ENCODE data around the gene HS6ST3. TPM values are rescaled to one million over a fixed set of nuclear protein-coding genes. Genes with fewer than 3 reads are reported as not detected.

Gene HS6ST3
- total RNA-seq, 3 donors from 2014 or later: not detected

DNA sequence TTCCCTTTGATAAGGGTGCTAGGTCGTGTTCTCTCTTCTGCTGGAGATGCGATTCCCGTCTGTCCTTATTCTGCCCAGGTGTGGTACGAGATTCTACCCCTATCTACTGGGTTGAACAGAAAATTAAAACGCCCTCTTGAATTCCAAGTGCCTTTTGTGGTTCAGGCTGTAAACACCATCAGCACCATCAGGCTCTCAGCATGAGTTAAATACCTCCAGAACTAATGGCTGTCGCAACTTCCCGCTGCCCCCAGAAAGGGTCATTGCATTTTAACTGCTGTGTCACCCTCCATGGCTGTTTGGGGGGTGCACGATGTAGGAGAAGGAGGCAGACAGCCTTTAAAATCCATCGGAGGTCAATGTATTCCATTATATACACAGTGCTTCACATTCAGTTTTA is 727.0 kb downstream of the HS6ST3 start:
- Mint-ChIP-seq H3K27me3 (ENCODE audit: low read depth) (no peaks in the 10 kb centered on the region), H3K4me3 (no peak overlapping the region), H3K36me3 (ENCODE audit: insufficient read depth) (no peaks in the 10 kb centered on the region), H3K9me3 (peaks cover 8% of the 10 kb centered on the region), H3K4me1 (ENCODE audit: low read depth) (no peaks in the 10 kb centered on the region)
- DNase-seq (no peak), ATAC-seq (no peak)

DNA sequence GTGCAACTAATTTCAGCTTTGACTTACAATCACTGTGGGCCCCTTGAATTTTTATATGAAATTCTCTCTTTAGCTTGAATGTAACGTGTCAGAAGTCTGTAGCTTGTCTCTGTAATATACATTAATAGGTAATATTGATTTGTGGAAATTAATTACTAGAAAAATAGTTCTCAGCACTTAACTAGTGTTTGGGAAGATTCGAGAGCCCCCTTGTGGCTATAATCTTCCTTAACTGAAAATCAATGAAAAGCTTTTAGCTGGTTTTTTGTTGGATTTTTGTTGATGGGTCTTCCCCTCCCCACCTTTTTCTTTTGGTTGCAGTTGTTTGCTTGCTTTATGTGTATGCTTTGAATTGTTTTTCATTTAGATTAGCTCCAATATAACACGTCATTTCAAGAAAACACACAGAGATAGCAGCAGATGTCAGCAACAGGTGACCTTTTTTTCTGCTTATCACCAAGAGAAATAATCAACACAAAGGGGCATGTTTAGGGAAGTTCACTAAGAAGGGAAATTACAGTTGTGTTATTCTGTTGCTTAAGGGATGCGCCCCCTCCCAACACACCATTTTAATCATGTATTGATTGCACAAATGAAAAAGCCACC is 727.5 kb downstream of the HS6ST3 start:
- no peaks in the 10 kb centered on the region for H3K27me3 Mint-ChIP-seq (ENCODE audit: low read depth)
- H3K4me1 Mint-ChIP-seq (ENCODE audit: low read depth): no peaks in the 10 kb centered on the region
- no peaks in the 10 kb centered on the region for H3K36me3 Mint-ChIP-seq (ENCODE audit: insufficient read depth)
- ATAC-seq (no peak), DNase-seq (no peak)
- no peak overlapping the region for H3K4me3 Mint-ChIP-seq
- H3K9me3 Mint-ChIP-seq: peaks cover 8% of the 10 kb centered on the region

DNA sequence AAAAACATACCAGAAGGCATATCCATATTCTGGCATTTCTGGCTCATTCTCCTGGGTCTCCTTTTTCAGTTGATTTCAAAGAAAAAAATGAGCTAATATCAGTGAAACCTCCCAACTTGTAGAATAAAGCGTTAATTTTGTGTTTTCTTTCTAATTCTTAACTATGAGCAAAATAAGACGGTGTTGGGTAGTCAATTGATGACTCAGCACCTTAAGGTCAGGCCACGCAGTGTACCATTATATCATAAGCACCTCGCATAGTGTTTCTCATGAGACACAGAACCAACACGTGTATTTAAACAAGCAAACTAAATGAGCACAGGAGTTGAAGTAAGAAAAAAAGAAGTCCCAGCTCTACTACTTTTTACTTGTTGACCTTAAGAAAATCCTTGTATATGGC is 729.5 kb downstream of the HS6ST3 start:
- DNase-seq: no peak
- H3K36me3 Mint-ChIP-seq (ENCODE audit: insufficient read depth): no peaks in the 10 kb centered on the region
- no peak overlapping the region for H3K4me3 Mint-ChIP-seq

DNA sequence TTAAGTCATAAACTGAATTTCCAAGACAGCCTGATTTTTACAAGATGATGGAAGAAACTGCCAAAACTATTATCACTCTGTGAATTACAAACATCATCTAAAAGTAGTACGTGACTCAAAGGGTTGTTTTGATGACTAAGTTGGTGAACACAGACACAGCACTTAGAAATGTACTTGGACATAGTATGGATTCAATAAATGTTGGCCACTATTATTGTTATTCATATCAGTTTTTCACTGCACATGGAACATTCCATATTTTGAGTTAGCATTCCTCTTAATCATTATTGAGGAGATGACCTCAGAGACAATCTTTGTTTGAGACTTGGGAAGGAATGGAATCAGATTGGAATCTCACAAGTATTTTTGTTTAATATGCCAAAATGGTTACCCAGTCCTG is 731.5 kb downstream of the HS6ST3 start:
- ATAC-seq (no peak), DNase-seq (no peak)
- Mint-ChIP-seq H3K27me3 (ENCODE audit: low read depth) (no peaks in the 10 kb centered on the region), H3K9me3 (no peaks in the 10 kb centered on the region), H3K4me1 (ENCODE audit: low read depth) (no peaks in the 10 kb centered on the region), H3K36me3 (ENCODE audit: insufficient read depth) (no peaks in the 10 kb centered on the region), H3K4me3 (no peak overlapping the region)

More for the DNA sequence above, 729.5 kb downstream of the HS6ST3 start:
- Mint-ChIP-seq H3K9me3 (peaks cover 3% of the 10 kb centered on the region), H3K4me1 (ENCODE audit: low read depth) (no peaks in the 10 kb centered on the region), H3K27me3 (ENCODE audit: low read depth) (no peaks in the 10 kb centered on the region)
- no peak for ATAC-seq

DNA sequence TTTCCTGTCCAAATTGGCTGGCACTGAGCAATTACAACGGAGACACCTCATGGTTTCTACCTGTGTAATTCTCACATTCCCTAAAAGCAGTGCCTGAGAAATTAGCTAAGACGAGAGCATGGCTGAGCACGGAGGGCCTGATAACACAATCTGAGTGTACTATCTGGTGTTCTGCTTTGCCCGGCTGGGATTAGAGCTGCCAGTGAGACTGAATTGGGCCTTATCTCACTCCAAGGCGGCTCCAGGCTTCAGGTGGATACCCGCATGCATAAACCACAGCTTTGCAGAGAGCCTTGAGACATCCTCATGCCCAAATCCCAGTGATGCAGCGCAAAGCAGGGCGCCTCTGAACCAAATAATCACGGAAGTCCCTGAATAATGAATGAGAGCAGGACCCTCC is 732.1 kb downstream of the HS6ST3 start:
- Mint-ChIP-seq H3K27me3 (ENCODE audit: low read depth) (no peaks in the 10 kb centered on the region), H3K4me1 (ENCODE audit: low read depth) (no peaks in the 10 kb centered on the region), H3K36me3 (ENCODE audit: insufficient read depth) (no peaks in the 10 kb centered on the region), H3K9me3 (no peaks in the 10 kb centered on the region), H3K4me3 (no peak overlapping the region)
- no peak for ATAC-seq
- DNase-seq: no peak

DNA sequence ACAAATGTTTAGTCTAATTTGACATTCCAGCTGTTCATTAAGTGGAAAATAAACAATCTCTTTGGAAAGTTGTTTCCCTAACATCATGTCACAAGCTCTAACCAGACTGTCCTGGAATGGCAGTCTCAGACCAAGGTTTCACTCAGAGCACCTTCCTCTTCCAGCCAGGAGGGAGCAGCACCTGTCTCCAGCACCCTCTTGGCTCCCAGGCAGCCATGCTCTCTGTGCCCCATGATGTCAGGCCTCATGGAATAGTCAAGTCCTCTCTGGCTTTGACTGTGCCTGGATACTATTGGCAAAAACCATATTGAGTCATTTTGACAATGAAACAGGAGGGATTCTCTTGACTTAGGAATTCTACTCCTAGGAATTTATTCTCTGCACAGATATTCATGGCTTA is 733.0 kb downstream of the HS6ST3 start:
- H3K4me1 Mint-ChIP-seq (ENCODE audit: low read depth): no peaks in the 10 kb centered on the region
- H3K36me3 Mint-ChIP-seq (ENCODE audit: insufficient read depth): no peaks in the 10 kb centered on the region
- no peak for ATAC-seq
- no peaks in the 10 kb centered on the region for H3K9me3 Mint-ChIP-seq
- no peak overlapping the region for H3K4me3 Mint-ChIP-seq
- DNase-seq: no peak
- no peaks in the 10 kb centered on the region for H3K27me3 Mint-ChIP-seq (ENCODE audit: low read depth)

DNA sequence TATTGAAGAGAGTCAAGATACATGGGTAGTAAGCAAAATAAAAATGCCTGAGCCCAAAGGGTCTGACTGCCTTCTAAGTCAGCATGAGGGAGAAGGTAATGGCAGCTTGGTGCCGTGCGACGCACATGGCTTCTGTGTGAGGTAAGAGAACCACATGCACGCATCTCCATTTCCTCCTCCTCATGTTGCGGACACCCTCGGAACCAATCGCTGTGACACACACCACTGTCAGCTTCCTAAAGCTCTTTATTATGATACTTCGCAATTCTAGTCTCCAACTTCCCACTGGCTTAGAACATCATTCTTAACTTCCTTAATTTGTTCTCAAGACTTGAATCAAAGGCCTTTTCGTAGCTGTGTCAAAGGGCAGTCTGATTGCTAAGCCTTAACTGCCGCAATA is 734.2 kb downstream of the HS6ST3 start:
- ATAC-seq (no peak), DNase-seq (no peak)
- Mint-ChIP-seq H3K4me3 (no peak overlapping the region), H3K36me3 (ENCODE audit: insufficient read depth) (no peaks in the 10 kb centered on the region), H3K4me1 (ENCODE audit: low read depth) (no peaks in the 10 kb centered on the region), H3K9me3 (no peaks in the 10 kb centered on the region), H3K27me3 (ENCODE audit: low read depth) (no peaks in the 10 kb centered on the region)

DNA sequence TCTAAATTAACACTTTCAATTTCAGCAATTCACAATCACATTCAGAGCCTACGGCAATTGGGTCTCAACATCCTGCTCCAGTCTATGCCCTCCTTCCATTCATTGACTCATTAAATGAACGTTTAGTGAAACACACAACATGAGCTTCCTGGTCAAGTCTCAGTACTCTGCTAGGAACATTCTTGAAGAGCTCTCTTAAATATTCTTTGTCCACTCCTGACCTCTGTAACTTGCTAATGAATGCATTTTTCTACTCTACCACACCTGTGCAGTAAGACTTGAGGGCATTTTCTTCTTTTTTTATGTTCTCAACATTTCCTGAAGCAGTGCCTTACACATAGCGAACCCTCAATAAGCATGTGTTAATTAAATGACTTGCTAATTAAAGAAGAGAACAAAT is 735.7 kb downstream of the HS6ST3 start:
- Mint-ChIP-seq H3K27me3 (ENCODE audit: low read depth) (no peaks in the 10 kb centered on the region), H3K4me3 (no peak overlapping the region), H3K36me3 (ENCODE audit: insufficient read depth) (no peaks in the 10 kb centered on the region), H3K9me3 (no peaks in the 10 kb centered on the region), H3K4me1 (ENCODE audit: low read depth) (no peaks in the 10 kb centered on the region)
- DNase-seq (no peak), ATAC-seq (no peak)

DNA sequence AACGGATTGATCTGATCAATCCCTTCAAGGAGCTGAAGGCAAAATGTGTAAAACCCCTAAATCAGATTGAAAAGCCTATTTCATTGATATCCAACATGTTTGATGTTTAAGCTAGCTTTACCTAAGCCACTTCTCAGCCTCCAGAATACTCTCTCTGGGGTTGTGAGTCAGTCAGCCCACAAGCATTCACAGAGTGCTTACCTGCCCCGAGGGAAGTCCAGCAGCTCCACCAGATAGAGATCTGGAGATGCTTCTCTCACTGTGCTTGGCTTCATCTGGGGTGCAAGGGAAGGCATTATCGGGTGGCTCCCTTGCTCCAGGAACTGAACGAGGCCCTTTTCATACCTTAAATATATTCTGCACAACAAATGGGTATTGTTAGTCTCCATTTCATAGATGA is 744.7 kb downstream of the HS6ST3 start:
- Mint-ChIP-seq H3K27me3 (ENCODE audit: low read depth) (no peaks in the 10 kb centered on the region), H3K4me1 (ENCODE audit: low read depth) (no peaks in the 10 kb centered on the region), H3K9me3 (peaks cover 3% of the 10 kb centered on the region), H3K36me3 (ENCODE audit: insufficient read depth) (no peaks in the 10 kb centered on the region), H3K4me3 (no peak overlapping the region)
- DNase-seq (no peak), ATAC-seq (no peak)

DNA sequence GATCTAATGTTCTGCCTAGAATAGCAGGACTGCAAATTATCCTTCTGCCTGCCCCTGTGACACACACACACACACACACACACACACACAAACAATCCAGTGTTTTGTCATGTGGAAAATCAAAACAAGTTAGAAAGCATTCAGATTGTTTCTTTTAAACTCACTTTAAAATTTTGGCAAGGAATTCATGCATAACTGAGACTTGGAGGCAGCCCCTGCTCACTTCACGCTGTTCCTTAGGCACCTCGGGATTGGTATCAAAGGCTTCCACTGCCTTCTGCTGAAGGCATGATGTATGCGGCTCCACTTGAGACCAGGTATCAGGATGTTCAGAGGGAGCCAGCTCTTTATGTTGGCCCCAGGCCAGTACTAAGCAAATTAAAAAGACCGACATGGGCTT is 745.6 kb downstream of the HS6ST3 start:
- H3K27me3 Mint-ChIP-seq (ENCODE audit: low read depth): no peaks in the 10 kb centered on the region

DNA sequence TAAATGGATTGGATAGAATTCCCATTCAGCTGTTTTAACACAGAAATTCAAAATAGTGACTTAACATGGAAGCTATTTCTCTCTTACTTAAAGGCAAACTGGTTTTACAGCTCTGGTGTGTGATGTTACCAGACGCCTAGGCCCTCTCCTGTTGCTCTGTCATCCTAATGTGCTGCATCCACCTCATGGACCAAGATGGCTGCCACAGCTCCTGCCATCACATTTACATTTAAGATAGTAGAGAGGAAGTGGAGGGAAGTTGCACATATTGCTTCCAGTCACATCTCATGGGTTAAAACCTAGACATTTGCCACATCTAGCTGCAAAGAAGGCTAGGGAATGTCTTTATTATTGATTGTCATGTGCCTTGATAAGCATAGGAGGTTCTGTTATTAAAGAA is 746.8 kb downstream of the HS6ST3 start:
- H3K36me3 Mint-ChIP-seq (ENCODE audit: insufficient read depth): no peaks in the 10 kb centered on the region
- H3K27me3 Mint-ChIP-seq (ENCODE audit: low read depth): no peaks in the 10 kb centered on the region
- H3K9me3 Mint-ChIP-seq: peaks cover 3% of the 10 kb centered on the region
- H3K4me3 Mint-ChIP-seq: no peak overlapping the region
- H3K4me1 Mint-ChIP-seq (ENCODE audit: low read depth): no peaks in the 10 kb centered on the region
- DNase-seq (no peak), ATAC-seq (no peak)

More for the DNA sequence above, 745.6 kb downstream of the HS6ST3 start:
- Mint-ChIP-seq H3K36me3 (ENCODE audit: insufficient read depth) (no peaks in the 10 kb centered on the region), H3K9me3 (peaks cover 3% of the 10 kb centered on the region), H3K4me3 (no peak overlapping the region), H3K4me1 (ENCODE audit: low read depth) (no peaks in the 10 kb centered on the region)
- DNase-seq (no peak), ATAC-seq (no peak)

DNA sequence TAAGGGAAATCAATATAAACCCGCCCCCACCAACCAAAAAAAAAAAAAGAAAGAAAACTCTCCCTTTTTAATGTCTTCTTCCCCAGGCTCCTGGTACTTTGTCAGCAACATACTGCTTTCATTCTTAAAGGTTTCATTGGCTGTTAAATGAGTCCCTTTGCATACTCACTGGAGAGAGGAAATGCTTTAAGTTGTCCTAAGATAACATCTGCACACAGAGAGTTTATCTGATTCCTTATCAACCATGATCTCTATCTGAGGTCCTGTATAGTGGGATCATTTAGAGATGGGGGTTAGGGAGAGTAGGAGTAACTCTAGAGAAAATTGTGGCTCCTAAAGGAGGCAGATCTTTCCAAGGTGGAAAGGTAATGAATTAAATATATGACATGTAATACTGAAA is 747.9 kb downstream of the HS6ST3 start:
- ATAC-seq: no peak
- Mint-ChIP-seq H3K4me3 (no peak overlapping the region), H3K9me3 (peaks cover 3% of the 10 kb centered on the region), H3K27me3 (ENCODE audit: low read depth) (no peaks in the 10 kb centered on the region), H3K36me3 (ENCODE audit: insufficient read depth) (no peaks in the 10 kb centered on the region), H3K4me1 (ENCODE audit: low read depth) (no peaks in the 10 kb centered on the region)
- DNase-seq: no peak

DNA sequence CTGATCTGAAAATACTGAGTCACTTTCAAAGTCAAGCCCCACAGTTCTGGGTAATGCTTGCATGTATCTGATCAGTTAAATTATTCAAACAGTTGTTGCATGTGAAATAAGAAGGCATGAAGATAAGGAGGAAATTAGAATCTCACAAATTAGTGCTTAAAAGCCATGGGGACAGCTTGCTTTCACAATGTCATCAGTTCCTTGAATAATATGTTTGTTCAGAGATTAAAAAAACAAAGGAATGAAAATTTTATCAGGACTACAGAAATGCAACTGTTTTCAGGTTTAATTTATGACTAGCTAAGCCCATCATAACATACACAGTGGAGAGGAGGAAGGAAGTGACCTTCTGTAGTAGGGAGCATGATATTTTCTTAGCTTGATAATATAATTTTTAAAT is 754.3 kb downstream of the HS6ST3 start:
- H3K4me1 Mint-ChIP-seq (ENCODE audit: low read depth): no peaks in the 10 kb centered on the region
- no peaks in the 10 kb centered on the region for H3K9me3 Mint-ChIP-seq
- no peak overlapping the region for H3K4me3 Mint-ChIP-seq
- no peaks in the 10 kb centered on the region for H3K27me3 Mint-ChIP-seq (ENCODE audit: low read depth)
- no peak for ATAC-seq
- no peak for DNase-seq
- no peaks in the 10 kb centered on the region for H3K36me3 Mint-ChIP-seq (ENCODE audit: insufficient read depth)

DNA sequence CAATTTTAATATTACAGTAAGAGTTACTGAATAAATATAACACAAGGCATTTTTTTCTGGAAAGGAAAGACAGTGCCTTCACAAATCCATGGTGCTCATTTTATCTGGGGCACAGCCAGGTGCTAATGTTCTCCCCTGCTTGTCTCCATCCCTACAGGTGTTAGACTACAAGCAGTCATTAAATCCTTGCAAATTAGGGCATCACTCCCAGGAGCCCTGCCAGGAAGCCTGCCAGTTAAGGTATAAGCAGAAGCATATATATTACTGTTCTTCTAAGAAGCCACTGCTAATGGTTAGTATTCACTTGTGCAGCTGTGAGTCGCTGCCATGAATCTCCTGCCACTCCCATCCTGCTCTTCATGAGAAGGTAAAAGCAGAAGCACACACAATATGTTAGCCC is 754.7 kb downstream of the HS6ST3 start:
- Mint-ChIP-seq H3K4me1 (ENCODE audit: low read depth) (no peaks in the 10 kb centered on the region), H3K4me3 (no peak overlapping the region), H3K36me3 (ENCODE audit: insufficient read depth) (no peaks in the 10 kb centered on the region), H3K9me3 (no peaks in the 10 kb centered on the region), H3K27me3 (ENCODE audit: low read depth) (no peaks in the 10 kb centered on the region)
- DNase-seq (no peak), ATAC-seq (no peak)

DNA sequence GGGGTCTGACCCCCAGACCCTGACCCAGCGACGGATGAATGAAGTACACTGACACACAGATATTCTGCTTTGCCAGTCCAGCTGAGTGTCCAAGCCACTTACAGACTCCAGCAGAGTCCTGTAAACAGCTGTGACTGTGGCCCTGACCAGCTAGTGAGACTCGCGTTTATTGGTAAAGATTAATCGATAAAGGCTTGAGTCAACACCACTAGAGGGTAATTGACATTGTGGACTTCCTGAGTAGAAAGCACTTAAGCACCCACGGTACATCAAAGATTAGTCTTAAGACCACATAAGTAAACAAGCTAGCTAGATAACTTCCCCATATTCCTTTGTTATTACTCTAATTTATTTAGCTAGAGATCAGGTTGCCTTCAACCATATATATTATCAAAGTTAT is 758.4 kb downstream of the HS6ST3 start:
- Mint-ChIP-seq H3K4me3 (no peak overlapping the region), H3K36me3 (ENCODE audit: insufficient read depth) (no peaks in the 10 kb centered on the region), H3K9me3 (no peaks in the 10 kb centered on the region), H3K4me1 (ENCODE audit: low read depth) (no peaks in the 10 kb centered on the region), H3K27me3 (ENCODE audit: low read depth) (no peaks in the 10 kb centered on the region)
- DNase-seq (no peak), ATAC-seq (no peak)

DNA sequence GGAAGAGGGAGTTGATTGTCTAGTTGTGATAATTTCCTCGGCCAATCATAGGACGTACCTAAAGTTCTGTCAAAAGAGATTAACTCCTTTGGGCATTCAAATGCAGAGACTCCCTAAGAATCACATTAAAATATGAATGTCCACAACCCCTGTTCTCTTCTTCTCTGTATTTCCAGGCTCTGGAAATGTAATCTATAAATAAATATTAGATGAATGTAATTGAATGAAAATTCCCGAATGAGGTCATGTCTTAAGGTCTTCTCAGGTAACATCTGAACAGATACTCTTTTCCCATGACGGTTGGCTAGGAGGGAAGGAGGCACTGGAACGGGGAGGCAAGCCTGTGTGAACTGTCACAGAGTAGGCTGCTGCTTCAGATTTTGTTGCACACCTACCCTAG is 759.2 kb downstream of the HS6ST3 start:
- Mint-ChIP-seq H3K4me3 (no peak overlapping the region), H3K36me3 (ENCODE audit: insufficient read depth) (no peaks in the 10 kb centered on the region), H3K27me3 (ENCODE audit: low read depth) (no peaks in the 10 kb centered on the region), H3K9me3 (no peaks in the 10 kb centered on the region), H3K4me1 (ENCODE audit: low read depth) (no peaks in the 10 kb centered on the region)
- no peak for ATAC-seq
- DNase-seq: no peak
